Spleen (tissue), 11 donors: ENCODE measurements around the gene STARD3NL. TPM values are rescaled to one million over a fixed set of nuclear protein-coding genes. Genes with fewer than 3 reads are reported as not detected.

Experiments
- DNase-seq: peaks from one replicate; pipeline ENCODE4 v3.0.0-alpha.2; 2020
- H3K27ac ChIP-seq, 8 donors: fragments of 200-600 bp; sonication (generic) in 7 of 8; 1 replicate in 4 of 8; 2 replicates in 4 of 8; pipeline versions ENCODE4 v1.5.0 to v1.8.0; 2016 to 2021; ENCODE audit warnings: inconsistent platforms in 4 of 8, mild to moderate bottlenecking in 4 of 8, moderate library complexity in 1 of 8
- H3K27me3 ChIP-seq, 7 donors: fragments of 200-600 bp; sonication (generic) in 6 of 7; replicated peaks in 1 of 7; 1 replicate in 4 of 7; 2 replicates in 3 of 7; pipeline versions ENCODE4 v1.5.0 to v1.8.0; 2016 to 2021; ENCODE audit warnings: inconsistent platforms in 3 of 7, mild to moderate bottlenecking in 1 of 7
- H3K36me3 ChIP-seq, 6 donors: fragments of 200-600 bp; sonication (generic) in 5 of 6; 1 replicate in 4 of 6; 2 replicates in 2 of 6; pipeline versions ENCODE4 v1.5.0 to v1.8.0; 2016 to 2021; ENCODE audit warnings: inconsistent platforms in 2 of 6
- H3K4me1 ChIP-seq, 6 donors: fragments of 200-600 bp; sonication (generic) in 5 of 6; 1 replicate in 3 of 6; 2 replicates in 3 of 6; pipeline versions ENCODE4 v1.5.0 to v1.8.0; 2016 to 2021; ENCODE audit warnings: inconsistent platforms in 3 of 6
- H3K4me3 ChIP-seq, 8 donors: fragments of 200-600 bp; sonication (generic) in 7 of 8; 1 replicate in 4 of 8; 2 replicates in 4 of 8; pipeline versions ENCODE4 v1.5.0 to v1.8.0; 2016 to 2021; ENCODE audit warnings: inconsistent platforms in 4 of 8, mild to moderate bottlenecking in 4 of 8, moderate library complexity in 2 of 8
- H3K9me3 ChIP-seq, 8 donors: fragments of 200-600 bp; sonication (generic) in 7 of 8; 1 replicate in 4 of 8; 2 replicates in 4 of 8; pipeline versions ENCODE4 v1.5.0 to v1.8.0; 2016 to 2021; ENCODE audit warnings: inconsistent platforms in 4 of 8
- POLR2A ChIP-seq, 3 donors: fragments of 450-650 bp; IDR thresholded peaks; one replicate each; pipeline ENCODE4 v1.5.1; 2017; ENCODE audit warnings: antibody characterized with exemption in 3 of 3, mild to moderate bottlenecking in 1 of 3
- POLR2AphosphoS5 ChIP-seq, 3 donors: sonication (generic); formaldehyde crosslinking; IDR thresholded peaks; one replicate each; pipeline ENCODE4 v1.5.1; 2017; ENCODE audit warnings: antibody characterized with exemption in 3 of 3
- WGBS, 5 donors: extraction: QIAGEN DNeasy Blood & Tissue Kit in 3 of 5; methylation state at CpG; one replicate each; pipeline versions ENCODE4 v1.1.5 to v1.1.7; 2013 to 2018; 5-methylcytosine and 5-hydroxymethylcytosine counted together
- intact Hi-C: fragments of 100-400 bp; cut with DNase I; formaldehyde crosslinking; loops from one replicate; pipeline ENCODE4 v1.15.0; 2023; ENCODE audit warnings: low total_unique reads
- polyA plus RNA-seq, 3 donors: library from polyadenylated mRNA; stranded (reverse); fragments of 200-250 nt; gene quantifications; one replicate each; pipeline ENCODE4 v1.2.1, GENCODE V29; 2013
- total RNA-seq, 7 donors: library from RNA; depleted of rRNA in 3 of 7; stranded (reverse); fragments of >200 nt in 3 of 7; fragmentation: NEBNext Ultra II Directional in 4 of 7; extraction: Animal tissue kit (Norgen Biotek cat#: 25700) in 4 of 7; gene quantifications; one replicate each; pipeline versions ENCODE4 v1.1.0 to v1.2.1, GENCODE V29; 2016 to 2021
- TF ChIP-seq, protein P1 (sequence below), 11 experiments: fragments of 200-600 bp in 7 of 11; fragments of 450-650 bp in 4 of 11; sonication (generic) in 4 of 11; IDR thresholded peaks in 8 of 11; conservative IDR thresholded peaks in 3 of 11; 1 replicate in 7 of 11; 2 replicates in 4 of 11; pipeline versions ENCODE4 v1.4.0 to v1.8.0; 2016 to 2021; ENCODE audit warnings: antibody characterized with exemption in 11 of 11, inconsistent platforms in 4 of 11, mild to moderate bottlenecking in 1 of 11
- donor health status: healthy with polysubstance abuse.
- donor health status: DM: no; HTN: no; CAD: no; lungs with moderate emphysema.
- donor health status: DM: no; HTN: no; CAD: no.
- donor health status: Bipolar disorder and iron deficiency.
- donor health status: healthy.
- donor health status: DM: no; HTN: no; CAD: no.
- donor health status: DM: yes; HTN: yes; CAD: no.

STARD3NL gene
- total and polyA plus RNA-seq, 10 donors: 19.8 to 50.2 (median 36.7) TPM

DNA sequence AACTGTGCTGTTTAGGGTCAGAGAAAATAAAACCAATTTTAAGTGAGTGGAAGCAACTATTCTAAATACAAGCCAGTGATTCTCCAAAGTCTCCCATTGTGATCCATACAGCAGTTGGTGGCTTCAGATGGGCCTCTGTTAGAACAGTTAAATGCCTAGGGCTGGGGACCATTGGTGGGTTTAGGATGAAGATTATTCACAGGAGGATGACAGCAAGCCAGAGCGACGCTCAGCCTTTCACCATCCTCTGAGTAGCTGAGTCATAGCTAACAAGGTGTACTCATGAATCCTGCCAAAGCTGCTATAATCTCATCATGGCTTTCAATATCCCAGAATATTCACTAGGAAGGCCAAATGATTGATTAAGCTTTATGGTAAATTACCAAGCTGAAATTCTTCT, 39.6 kb downstream of the STARD3NL start:
- Histone ChIP-seq H3K4me1 (peaks cover 7 to 76% (median 29%) of the 10 kb centered on the region in 6 donors), H3K36me3 (peaks cover 0 to 83% (median 33%) of the 10 kb centered on the region in 6 donors), H3K27ac (peak overlapping the region in 7 of 8 donors; percentile 39 to 79 (median 73)), H3K9me3 (no peaks in the 10 kb centered on the region), H3K27me3 (no peaks in the 10 kb centered on the region), H3K4me3 (peak overlapping the region in 1 of 8 donors; percentile 11)
- 43 to 88% (median 84%) methylated on average over 2 of the region's 2 CpGs for WGBS, 5 donors
- TF ChIP-seq POLR2AphosphoS5 (IDR thresholded peaks at IDR 0.05): no peak
- TF ChIP-seq POLR2A (IDR thresholded peaks at IDR 0.05): no peak
- TF ChIP-seq, protein P1, sequence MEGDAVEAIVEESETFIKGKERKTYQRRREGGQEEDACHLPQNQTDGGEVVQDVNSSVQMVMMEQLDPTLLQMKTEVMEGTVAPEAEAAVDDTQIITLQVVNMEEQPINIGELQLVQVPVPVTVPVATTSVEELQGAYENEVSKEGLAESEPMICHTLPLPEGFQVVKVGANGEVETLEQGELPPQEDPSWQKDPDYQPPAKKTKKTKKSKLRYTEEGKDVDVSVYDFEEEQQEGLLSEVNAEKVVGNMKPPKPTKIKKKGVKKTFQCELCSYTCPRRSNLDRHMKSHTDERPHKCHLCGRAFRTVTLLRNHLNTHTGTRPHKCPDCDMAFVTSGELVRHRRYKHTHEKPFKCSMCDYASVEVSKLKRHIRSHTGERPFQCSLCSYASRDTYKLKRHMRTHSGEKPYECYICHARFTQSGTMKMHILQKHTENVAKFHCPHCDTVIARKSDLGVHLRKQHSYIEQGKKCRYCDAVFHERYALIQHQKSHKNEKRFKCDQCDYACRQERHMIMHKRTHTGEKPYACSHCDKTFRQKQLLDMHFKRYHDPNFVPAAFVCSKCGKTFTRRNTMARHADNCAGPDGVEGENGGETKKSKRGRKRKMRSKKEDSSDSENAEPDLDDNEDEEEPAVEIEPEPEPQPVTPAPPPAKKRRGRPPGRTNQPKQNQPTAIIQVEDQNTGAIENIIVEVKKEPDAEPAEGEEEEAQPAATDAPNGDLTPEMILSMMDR (IDR thresholded peaks at IDR 0.05 in 8 of 11, conservative IDR thresholded peaks at IDR 0.05 in 3 of 11): no peak
- no peak for DNase-seq
- intact Hi-C loops: loop anchor here (10.0 kb wide), 1 partner anchor 157 kb away; no protein-coding TSS in a partner anchor

DNA sequence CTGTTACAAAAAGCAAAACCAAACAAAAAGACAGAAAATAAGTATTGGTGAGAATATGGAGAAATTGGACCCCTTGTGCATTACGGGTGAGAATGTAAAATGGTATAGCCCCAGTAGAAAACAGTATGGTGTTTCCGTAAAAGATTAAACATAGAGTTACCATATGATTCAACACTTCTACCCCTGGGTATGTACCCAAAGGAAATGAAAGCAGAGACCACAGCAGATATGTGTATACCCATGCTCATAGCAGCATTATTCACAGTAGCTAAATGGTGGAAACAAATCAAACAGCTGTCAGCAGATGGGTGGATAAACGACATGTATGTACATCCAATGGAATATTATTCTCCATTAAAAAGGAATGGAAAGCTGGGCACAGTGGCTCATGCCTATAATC, 42.4 kb downstream of the STARD3NL start:
- H3K4me1 ChIP-seq: peaks cover 10 to 87% (median 30%) of the 10 kb centered on the region in 6 donors
- WGBS, 5 donors: 67 to 84% (median 81%) methylated on average over 3 of the region's 3 CpGs
- no peak overlapping the region for H3K4me3 ChIP-seq
- H3K27me3 ChIP-seq: no peaks in the 10 kb centered on the region
- DNase-seq: no peak
- peak overlapping the region in 7 of 8 donors; percentile 30 to 79 (median 65) for H3K27ac ChIP-seq
- TF ChIP-seq POLR2A (IDR thresholded peaks at IDR 0.05) (no peak), POLR2AphosphoS5 (IDR thresholded peaks at IDR 0.05) (no peak)
- TF ChIP-seq, protein P1 (IDR thresholded peaks at IDR 0.05 in 8 of 11, conservative IDR thresholded peaks at IDR 0.05 in 3 of 11): no peak
- no peaks in the 10 kb centered on the region for H3K9me3 ChIP-seq
- intact Hi-C loops: no loop called here
- H3K36me3 ChIP-seq: peaks cover 0 to 76% (median 34%) of the 10 kb centered on the region in 6 donors

GRCh38 chr7:38222481-38223096, 44.5 kb downstream of the STARD3NL start:
- Histone ChIP-seq H3K4me1 (peaks cover 8 to 77% (median 17%) of the 10 kb centered on the region in 6 donors), H3K27ac (peak overlapping the region in 7 of 8 donors; percentile 10 to 79 (median 70)), H3K4me3 (no peak overlapping the region), H3K9me3 (no peaks in the 10 kb centered on the region), H3K27me3 (no peaks in the 10 kb centered on the region), H3K36me3 (peaks cover 0 to 84% (median 37%) of the 10 kb centered on the region in 6 donors)
- no peak for TF ChIP-seq POLR2A (IDR thresholded peaks at IDR 0.05)
- TF ChIP-seq POLR2AphosphoS5 (IDR thresholded peaks at IDR 0.05): no peak
- TF ChIP-seq, protein P1 (IDR thresholded peaks at IDR 0.05 in 8 of 11, conservative IDR thresholded peaks at IDR 0.05 in 3 of 11): peak; percentile 73 to 95 (median 91)
- intact Hi-C loops: loop anchor here (2.0 kb wide), 1 partner anchor 116 kb away; no protein-coding TSS in a partner anchor
- no peak for DNase-seq
- 59 to 70% (median 60%) methylated on average over 5 of the region's 5 CpGs for whole genome bisulfite sequencing, 5 donors

DNA sequence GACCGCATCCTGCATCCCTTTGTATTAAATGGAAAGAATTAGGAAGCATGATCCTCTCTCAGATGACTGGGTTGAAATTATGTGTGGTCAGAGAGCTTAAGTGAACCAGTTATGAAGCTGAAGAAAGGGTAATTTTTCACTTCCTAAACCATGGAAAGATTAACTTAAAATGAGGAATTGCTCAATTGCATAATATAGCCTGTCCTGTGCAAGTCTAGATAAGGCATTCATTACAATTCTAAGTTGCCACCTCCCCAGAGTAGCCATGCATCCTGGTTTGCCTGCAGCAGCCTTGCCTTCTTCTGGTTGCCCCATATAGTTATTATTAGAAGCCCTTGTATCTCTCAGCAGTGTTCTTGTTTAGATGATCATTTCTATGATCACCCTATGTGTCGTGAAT, 45.3 kb downstream of the STARD3NL start:
- WGBS, 5 donors: 87 to 92% (median 89%) methylated on average over 2 of the region's 2 CpGs
- H3K27me3 ChIP-seq: no peaks in the 10 kb centered on the region
- no peaks in the 10 kb centered on the region for H3K9me3 ChIP-seq
- H3K27ac ChIP-seq: peak overlapping the region in 7 of 8 donors; percentile 10 to 79 (median 70)
- H3K36me3 ChIP-seq: peaks cover 0 to 85% (median 34%) of the 10 kb centered on the region in 6 donors
- H3K4me1 ChIP-seq: peaks cover 8 to 77% (median 16%) of the 10 kb centered on the region in 6 donors
- H3K4me3 ChIP-seq: no peak overlapping the region
- no peak for DNase-seq
- intact Hi-C loops: loop anchor here (2.0 kb wide), 1 partner anchor 117 kb away; no protein-coding TSS in a partner anchor
- TF ChIP-seq POLR2A (IDR thresholded peaks at IDR 0.05): no peak
- TF ChIP-seq, protein P1 (IDR thresholded peaks at IDR 0.05 in 8 of 11, conservative IDR thresholded peaks at IDR 0.05 in 3 of 11): no peak
- TF ChIP-seq POLR2AphosphoS5 (IDR thresholded peaks at IDR 0.05): no peak
